Measurements from ENCODE around the gene SLC25A14. TPM values are rescaled to one million over a fixed set of nuclear protein-coding genes. Genes with fewer than 3 reads are reported as not detected.

Gene SLC25A14, protein sequence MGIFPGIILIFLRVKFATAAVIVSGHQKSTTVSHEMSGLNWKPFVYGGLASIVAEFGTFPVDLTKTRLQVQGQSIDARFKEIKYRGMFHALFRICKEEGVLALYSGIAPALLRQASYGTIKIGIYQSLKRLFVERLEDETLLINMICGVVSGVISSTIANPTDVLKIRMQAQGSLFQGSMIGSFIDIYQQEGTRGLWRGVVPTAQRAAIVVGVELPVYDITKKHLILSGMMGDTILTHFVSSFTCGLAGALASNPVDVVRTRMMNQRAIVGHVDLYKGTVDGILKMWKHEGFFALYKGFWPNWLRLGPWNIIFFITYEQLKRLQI
- total RNA-seq: 9.2 and 9.6 TPM in 2 replicates

DNA sequence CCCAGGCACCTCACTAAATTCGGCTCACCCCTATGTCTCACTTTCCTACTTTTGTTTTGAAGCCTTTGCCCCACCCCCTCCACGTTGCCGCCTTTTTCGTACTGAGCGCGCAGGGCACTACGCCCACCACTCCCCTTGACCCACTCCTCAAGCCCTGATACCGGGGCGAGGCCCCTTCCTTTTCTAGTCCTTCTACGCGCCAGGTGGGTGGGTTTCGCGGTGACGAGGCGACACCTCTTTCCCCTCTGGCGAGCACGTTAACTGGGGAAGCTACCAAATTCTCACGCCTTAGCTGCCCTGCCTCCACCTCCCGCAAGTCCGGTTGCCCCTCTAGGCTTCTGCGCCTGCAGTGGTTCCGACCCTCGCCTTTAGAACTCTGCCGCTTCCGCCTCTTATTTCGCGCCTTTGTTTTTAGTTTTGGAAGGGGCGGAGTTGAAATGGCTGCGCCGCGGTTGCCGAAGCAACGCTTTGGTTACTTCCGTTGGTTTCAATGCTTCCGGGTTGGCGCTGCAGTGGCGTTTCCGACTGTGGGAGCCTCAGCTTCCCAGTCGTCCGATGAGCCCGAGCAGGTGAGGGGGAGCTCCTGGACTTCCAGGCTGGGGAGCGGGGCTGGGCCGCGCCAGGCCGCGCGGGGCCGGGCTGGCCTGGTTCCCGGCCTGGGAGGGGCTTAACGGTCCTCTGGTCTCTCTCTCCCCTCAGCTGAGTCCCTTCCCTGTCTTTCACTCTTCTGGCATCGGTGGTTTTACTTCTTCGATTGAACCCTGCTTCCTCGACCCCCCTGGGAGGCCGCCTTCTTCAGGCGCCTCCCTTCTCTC, at the start of gene SLC25A14:
Gene SLC25A14 (plus strand): TSS at position 512 of the 815 bp plus-strand sequence. CDS start 360 bp downstream, outside the sequence.

DNA sequence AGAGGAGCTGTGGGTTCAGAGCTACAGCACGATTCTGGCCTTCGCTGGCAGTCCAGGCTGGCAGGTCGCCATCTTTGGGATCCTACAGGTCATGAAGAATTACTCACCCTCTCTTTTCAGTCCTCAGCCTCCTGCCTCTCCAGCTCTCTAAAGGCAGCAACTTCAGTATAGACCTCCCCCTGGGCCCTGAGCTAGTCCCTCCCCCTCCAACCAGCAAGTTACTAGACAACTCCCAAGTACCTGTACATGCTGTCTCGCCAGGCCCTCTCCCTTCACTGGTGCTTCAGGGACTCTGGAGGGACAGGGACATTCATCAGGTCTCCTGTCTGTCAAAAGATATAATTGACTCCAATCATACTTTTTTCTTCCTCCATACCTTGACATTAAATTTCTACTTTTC, 45.8 kb downstream of the SLC25A14 start, which contains the start of gene GPR119:
Gene GPR119 (minus strand): TSS at position 155 of the 400 bp plus-strand sequence. CDS start 227 bp downstream, outside the sequence.

DNA sequence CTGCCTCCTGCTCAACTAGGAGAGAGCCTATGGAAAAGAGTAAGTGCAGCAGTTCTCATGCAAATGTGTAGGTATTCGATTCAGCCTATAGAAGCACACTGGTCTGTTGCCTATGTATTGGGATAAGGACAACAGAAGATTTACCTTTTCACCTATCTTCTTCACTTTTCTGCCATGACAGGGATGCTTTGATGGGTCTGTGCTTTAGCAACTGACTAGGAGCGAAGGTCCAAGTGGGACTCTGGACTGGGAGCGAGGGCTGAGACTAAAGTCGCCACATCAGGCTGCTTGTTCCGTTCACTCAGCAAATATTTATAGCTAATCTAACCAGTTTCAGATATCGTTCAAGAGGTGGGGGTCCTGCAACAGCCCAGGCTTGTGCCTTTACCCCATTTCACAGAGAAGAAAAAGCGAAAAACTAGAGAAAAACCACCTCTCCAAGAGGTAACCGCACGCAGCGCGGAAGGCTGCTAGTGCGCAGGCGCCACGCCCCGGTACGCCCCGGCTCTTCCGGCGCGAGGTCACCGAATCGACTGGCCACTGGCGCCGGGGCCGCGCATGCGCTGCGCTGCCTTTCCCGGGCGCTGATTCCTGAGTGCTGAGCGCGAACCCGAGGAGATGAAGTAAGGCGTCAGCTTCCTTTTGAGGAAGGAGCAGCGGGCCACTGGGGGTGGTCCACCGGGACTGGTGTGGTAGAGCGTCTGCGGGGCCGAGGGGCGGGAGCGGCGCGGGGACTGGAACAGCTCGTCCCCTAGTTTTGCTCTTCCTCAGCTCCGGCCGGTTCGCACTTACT, 61.9 kb downstream of the SLC25A14 start, which contains the start of gene RBMX2:
Gene RBMX2 (plus strand): TSS at position 573 of the 793 bp plus-strand sequence. CDS start 46 bp downstream, at position 619.

Other genes starting within 250 kb of the SLC25A14 start
- 14.2 and 19.6 TPM in 2 replicates for gene ELF4, start 229.4 kb upstream of the SLC25A14 start, total RNA-seq
- 12.9 and 24.5 TPM in 2 replicates for gene AIFM1, start 174.1 kb upstream of the SLC25A14 start, total RNA-seq
- gene RAB33A, start 168.0 kb upstream of the SLC25A14 start, total RNA-seq: 0.21 TPM in 1 of 2 replicates, not detected in the other
- gene ZNF280C, start 71.0 kb upstream of the SLC25A14 start, total RNA-seq: 2.0 and 3.9 TPM in 2 replicates
- not detected in 2 replicates for gene GPR119, start 45.8 kb downstream of the SLC25A14 start, total RNA-seq
- 11.6 and 21.7 TPM in 2 replicates for gene RBMX2, start 62.1 kb downstream of the SLC25A14 start, total RNA-seq